ENCODE measurements around the gene MYBL2.

GRCh38 chr20:43665466-43666176 lies 1.3 kb upstream of the MYBL2 start:
- no peak for TF ChIP-seq CTCF (IDR thresholded peaks at IDR 0.05; ENCODE audit: low read depth, low read length, missing input control)
- no peak for TF ChIP-seq YY1 (IDR thresholded peaks at IDR 0.05)
- TF ChIP-seq TAF1 (conservative IDR thresholded peaks at IDR 0.05): no peak
- no peak for TF ChIP-seq RAD21 (IDR thresholded peaks at IDR 0.05)
- no peak for TF ChIP-seq RXRA (IDR thresholded peaks at IDR 0.05)
- no peak for TF ChIP-seq REST (IDR thresholded peaks at IDR 0.05)
- no peak for TF ChIP-seq SP1 (IDR thresholded peaks at IDR 0.05)
- TF ChIP-seq JUND (IDR thresholded peaks at IDR 0.05): no peak
- no peak for TF ChIP-seq GABPA (IDR thresholded peaks at IDR 0.05 in 1 of 2, conservative IDR thresholded peaks at IDR 0.05 in 1 of 2)
